ENCODE data around the gene MYH11.

MYH11 gene

DNA sequence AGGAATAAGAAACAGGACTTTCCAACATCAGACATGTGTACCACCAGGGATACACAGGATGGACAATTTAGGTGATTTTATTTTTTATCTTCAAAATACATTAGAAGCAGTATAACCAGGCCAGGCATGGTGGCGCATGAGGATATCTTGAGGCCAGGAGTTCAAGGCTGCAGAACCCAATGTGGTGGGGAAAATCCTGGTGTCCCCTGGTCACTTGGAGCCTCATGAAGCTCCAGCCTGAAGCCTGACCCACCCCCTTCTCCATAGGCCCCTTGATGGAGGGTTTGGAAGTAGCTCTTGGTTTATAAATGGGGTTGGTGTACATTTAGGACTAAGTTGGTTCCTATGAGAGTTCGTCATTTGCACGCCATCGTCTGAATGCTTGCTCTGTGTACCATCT, 88.6 kb downstream of the MYH11 start:
- no peak overlapping the region for H3K4me3 ChIP-seq (ENCODE audit: low read depth, low read length)
- in situ Hi-C loops (cut with HindIII; ENCODE audit: low sequenced_read_pairs), result no loop called here
- TF ChIP-seq, protein P1, sequence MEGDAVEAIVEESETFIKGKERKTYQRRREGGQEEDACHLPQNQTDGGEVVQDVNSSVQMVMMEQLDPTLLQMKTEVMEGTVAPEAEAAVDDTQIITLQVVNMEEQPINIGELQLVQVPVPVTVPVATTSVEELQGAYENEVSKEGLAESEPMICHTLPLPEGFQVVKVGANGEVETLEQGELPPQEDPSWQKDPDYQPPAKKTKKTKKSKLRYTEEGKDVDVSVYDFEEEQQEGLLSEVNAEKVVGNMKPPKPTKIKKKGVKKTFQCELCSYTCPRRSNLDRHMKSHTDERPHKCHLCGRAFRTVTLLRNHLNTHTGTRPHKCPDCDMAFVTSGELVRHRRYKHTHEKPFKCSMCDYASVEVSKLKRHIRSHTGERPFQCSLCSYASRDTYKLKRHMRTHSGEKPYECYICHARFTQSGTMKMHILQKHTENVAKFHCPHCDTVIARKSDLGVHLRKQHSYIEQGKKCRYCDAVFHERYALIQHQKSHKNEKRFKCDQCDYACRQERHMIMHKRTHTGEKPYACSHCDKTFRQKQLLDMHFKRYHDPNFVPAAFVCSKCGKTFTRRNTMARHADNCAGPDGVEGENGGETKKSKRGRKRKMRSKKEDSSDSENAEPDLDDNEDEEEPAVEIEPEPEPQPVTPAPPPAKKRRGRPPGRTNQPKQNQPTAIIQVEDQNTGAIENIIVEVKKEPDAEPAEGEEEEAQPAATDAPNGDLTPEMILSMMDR (IDR thresholded peaks at IDR 0.05; ENCODE audit: low read depth, low read length), result no peak
- DNase-seq (ENCODE audit: low read depth, low spot score), result no peak

DNA sequence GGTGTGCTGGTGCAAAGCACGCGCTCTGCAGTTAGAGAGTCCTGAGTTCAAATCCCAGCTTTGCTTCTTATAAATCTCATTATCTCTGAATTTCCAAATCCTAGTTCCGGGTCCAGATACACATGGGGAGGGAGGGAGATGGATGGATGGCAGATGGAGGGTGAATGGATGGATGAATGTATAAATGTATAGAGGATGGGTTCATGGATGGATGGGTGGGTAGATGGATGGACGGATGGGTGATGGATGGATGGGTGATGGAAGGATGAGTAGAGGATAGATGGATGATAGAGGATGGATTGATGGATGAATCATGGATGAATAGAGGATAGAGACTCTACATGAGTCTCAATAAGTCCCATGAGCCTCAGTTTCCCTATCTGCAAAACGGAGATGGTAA, 89.9 kb downstream of the MYH11 start:
- no peak overlapping the region for H3K4me3 ChIP-seq (ENCODE audit: low read depth, low read length)
- in situ Hi-C loops (cut with HindIII; ENCODE audit: low sequenced_read_pairs), result no loop called here
- DNase-seq (ENCODE audit: low read depth, low spot score), result no peak
- TF ChIP-seq, protein P1 (IDR thresholded peaks at IDR 0.05; ENCODE audit: low read depth, low read length), result no peak

DNA sequence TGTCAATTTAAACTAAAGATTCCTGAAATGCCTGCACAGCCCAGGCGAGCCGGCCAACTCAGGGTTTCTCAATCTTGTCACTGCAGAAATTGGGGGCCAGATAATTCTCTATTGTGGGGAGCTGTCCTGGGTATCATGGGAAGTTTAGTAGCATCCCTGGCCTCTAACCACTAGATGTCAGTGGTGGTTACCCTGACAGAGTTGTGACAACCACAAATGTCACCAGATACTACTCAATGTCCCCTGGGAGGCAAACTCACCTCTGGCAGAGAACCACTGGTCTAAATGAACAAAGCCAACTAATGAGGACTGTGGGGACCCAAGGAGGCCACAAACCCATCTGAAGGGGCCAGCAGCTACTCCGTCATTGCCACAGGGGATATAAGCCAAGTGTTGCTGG, 90.9 kb downstream of the MYH11 start:
- no peak for DNase-seq (ENCODE audit: low read depth, low spot score)
- in situ Hi-C loops (cut with HindIII; ENCODE audit: low sequenced_read_pairs), result no loop called here
- TF ChIP-seq, protein P1 (IDR thresholded peaks at IDR 0.05; ENCODE audit: low read depth, low read length), result peak; percentile 78
- H3K4me3 ChIP-seq (ENCODE audit: low read depth, low read length), result no peak overlapping the region

DNA sequence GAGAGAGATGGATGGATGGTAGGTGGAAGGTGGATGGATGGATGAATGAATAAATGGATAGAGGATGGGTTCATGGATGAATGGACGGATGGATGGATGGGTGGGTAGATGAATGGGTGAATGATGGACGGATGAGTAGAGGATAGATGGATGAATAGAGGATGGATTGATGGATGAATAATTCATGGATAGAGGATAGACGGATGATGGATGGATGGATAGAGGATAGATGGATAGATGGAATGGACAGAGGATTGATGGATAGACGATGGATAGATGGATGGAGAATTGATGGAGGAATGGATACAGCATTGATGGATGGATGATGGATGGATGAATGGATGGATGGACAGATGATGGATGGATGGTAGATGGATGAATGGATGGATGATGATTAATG, 91.7 kb downstream of the MYH11 start:
- TF ChIP-seq, protein P1 (IDR thresholded peaks at IDR 0.05; ENCODE audit: low read depth, low read length), result no peak
- in situ Hi-C loops (cut with HindIII; ENCODE audit: low sequenced_read_pairs), result no loop called here
- DNase-seq (ENCODE audit: low read depth, low spot score), result no peak
- no peak overlapping the region for H3K4me3 ChIP-seq (ENCODE audit: low read depth, low read length)

DNA sequence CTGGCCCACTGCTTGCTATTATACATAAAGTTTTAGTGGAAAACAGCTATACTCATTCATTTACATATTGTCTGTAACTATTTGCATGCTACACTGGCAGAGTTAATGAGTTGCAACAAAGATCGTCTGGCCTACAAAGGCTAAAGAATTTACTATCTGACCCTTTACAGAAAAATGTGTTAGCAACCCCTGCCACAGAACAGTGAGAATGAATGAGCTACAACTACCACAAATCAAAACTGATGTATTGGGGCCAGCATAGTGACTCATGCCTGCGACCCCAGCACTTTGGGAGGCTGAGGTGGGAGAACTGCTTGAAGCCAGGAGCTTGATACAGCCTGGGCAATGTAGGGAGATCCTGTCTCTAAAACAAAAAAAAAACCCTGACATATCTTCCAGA, 92.7 kb downstream of the MYH11 start:
- TF ChIP-seq, protein P1 (IDR thresholded peaks at IDR 0.05; ENCODE audit: low read depth, low read length), result no peak
- in situ Hi-C loops (cut with HindIII; ENCODE audit: low sequenced_read_pairs), result no loop called here
- DNase-seq (ENCODE audit: low read depth, low spot score), result no peak
- H3K4me3 ChIP-seq (ENCODE audit: low read depth, low read length), result no peak overlapping the region

DNA sequence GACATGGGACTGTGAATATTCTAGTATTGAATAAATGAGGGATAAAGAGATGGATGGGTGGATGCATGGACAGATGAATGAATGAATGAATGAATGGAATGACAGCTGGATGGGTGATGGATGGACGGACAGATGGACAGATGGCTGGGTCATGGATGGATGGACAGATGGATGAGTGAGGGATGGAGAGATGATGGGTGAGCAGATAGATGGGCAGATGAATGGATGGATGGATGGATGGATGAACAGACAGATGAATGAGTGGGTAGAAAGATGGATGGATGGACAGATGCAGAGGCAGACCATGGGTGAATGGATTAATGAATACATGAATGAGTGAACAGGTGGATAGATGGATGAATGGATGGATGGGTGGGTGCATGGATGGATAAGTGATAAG, 96.7 kb downstream of the MYH11 start:
- no peak for DNase-seq (ENCODE audit: low read depth, low spot score)
- TF ChIP-seq, protein P1 (IDR thresholded peaks at IDR 0.05; ENCODE audit: low read depth, low read length), result no peak
- in situ Hi-C loops (cut with HindIII; ENCODE audit: low sequenced_read_pairs), result no loop called here
- no peak overlapping the region for H3K4me3 ChIP-seq (ENCODE audit: low read depth, low read length)

DNA sequence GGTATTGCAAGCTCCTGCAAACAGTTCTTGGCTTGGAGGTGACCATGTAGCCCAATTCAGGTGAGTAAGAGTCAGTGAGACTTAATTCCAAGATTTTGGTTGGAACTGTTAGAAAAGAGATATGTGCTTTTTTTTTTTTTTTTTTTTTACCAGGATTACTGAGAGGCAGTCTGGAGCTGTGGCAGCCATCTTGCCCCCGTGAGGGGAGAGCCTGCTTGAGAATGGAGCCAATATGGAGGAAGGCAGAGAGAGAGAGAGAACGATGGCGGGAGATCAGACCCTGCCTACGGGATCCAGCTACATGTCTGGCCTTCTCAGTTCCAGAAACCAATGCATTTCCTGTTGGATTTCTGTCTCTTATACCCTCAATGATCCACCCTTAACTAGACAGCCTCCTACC, 97.8 kb downstream of the MYH11 start:
- H3K4me3 ChIP-seq (ENCODE audit: low read depth, low read length), result no peak overlapping the region
- DNase-seq (ENCODE audit: low read depth, low spot score), result no peak
- TF ChIP-seq, protein P1 (IDR thresholded peaks at IDR 0.05; ENCODE audit: low read depth, low read length), result no peak
- in situ Hi-C loops (cut with HindIII; ENCODE audit: low sequenced_read_pairs), result no loop called here

All from astrocyte of the spinal cord (primary cell).